HG03196 (cell line): ENCODE data around the gene PTS.
"Not testable (repeated sequence)": the region's sequence is repeated elsewhere in the genome, so short reads cannot be mapped to it uniquely, and the experiment has no call there.

Experiments
- ATAC-seq: cut with Tn5 transposase; IDR thresholded peaks from one replicate; pipeline ENCODE4 v1.9.1; 2021; ENCODE audit not compliant: unreplicated experiment

Gene PTS

GRCh38 chr11:112226062-112226830, at the start of gene PTS:
Gene PTS, plus strand, starts transcription at chr11:112226428. Its CDS starts 16 bp downstream, at chr11:112226444.
- ATAC-seq = peak; percentile 94

- ATAC-seq = no peak
Observed at GRCh38 chr11:112177589-112177988, 48.6 kb upstream of the PTS start.

GRCh38 chr11:112178428-112178827, 47.8 kb upstream of the PTS start:
- no peak for ATAC-seq

GRCh38 chr11:112178936-112179335, 47.3 kb upstream of the PTS start:
- no peak for ATAC-seq

GRCh38 chr11:112179601-112180000, 46.6 kb upstream of the PTS start:
- peak; percentile 81 for ATAC-seq

GRCh38 chr11:112182867-112183266, 43.4 kb upstream of the PTS start:
- no peak for ATAC-seq

- ATAC-seq = no peak
Observed at GRCh38 chr11:112185883-112186282, 40.3 kb upstream of the PTS start.

- ATAC-seq = no peak
Observed at GRCh38 chr11:112186304-112186703, 39.9 kb upstream of the PTS start.

GRCh38 chr11:112195113-112195512, 31.1 kb upstream of the PTS start:
- ATAC-seq = not testable (repeated sequence)

GRCh38 chr11:112195951-112196351, 30.3 kb upstream of the PTS start:
- no peak for ATAC-seq

- no peak for ATAC-seq
Observed at GRCh38 chr11:112196519-112197087, 29.6 kb upstream of the PTS start.

GRCh38 chr11:112199101-112199500, 27.1 kb upstream of the PTS start:
- ATAC-seq = not testable (repeated sequence)

GRCh38 chr11:112200252-112200651, 26.0 kb upstream of the PTS start:
- ATAC-seq = no peak

GRCh38 chr11:112206071-112206470, 20.2 kb upstream of the PTS start:
- no peak for ATAC-seq

GRCh38 chr11:112210890-112211289, 15.3 kb upstream of the PTS start:
- no peak for ATAC-seq

GRCh38 chr11:112211536-112211935, 14.7 kb upstream of the PTS start:
- ATAC-seq = no peak

GRCh38 chr11:112212290-112212689, 13.9 kb upstream of the PTS start:
- ATAC-seq = no peak

- no peak for ATAC-seq
Observed at GRCh38 chr11:112212710-112213109, 13.5 kb upstream of the PTS start.

- no peak for ATAC-seq
Observed at GRCh38 chr11:112213753-112214152, 12.5 kb upstream of the PTS start.

GRCh38 chr11:112215621-112216020, 10.6 kb upstream of the PTS start:
- ATAC-seq = no peak

- ATAC-seq = no peak
Observed at GRCh38 chr11:112216561-112217105, 9.6 kb upstream of the PTS start.

GRCh38 chr11:112219476-112220232, 6.6 kb upstream of the PTS start:
- peak; percentile 94 for ATAC-seq
